Measurements from ENCODE around the gene SRGAP1.

The SRGAP1 gene

GRCh38 chr12:64044191-64044590, 199.7 kb downstream of the SRGAP1 start:
- H2BK120ac ChIP-seq (ENCODE audit: insufficient read depth, low read length, poor library complexity): no peak overlapping the region
- H3K18ac ChIP-seq (ENCODE audit: low read length): no peak overlapping the region
- H3K4me3 ChIP-seq (ENCODE audit: low read depth, low read length): no peak overlapping the region
- no peak overlapping the region for H3K4me2 ChIP-seq (ENCODE audit: low read length)
- no peak overlapping the region for H4K8ac ChIP-seq (ENCODE audit: low read depth, low read length)
- H3K79me2 ChIP-seq (ENCODE audit: control insufficient read depth, insufficient read depth, low read length, poor library complexity): no peaks in the 10 kb centered on the region
- WGBS (ENCODE audit: extremely low coverage, insufficient coverage, insufficient read length): no CpG with 5 or more reads among the region's 1 CpG
- H2BK5ac ChIP-seq (ENCODE audit: low read depth, low read length, poor library complexity): no peak overlapping the region
- no peak overlapping the region for H4K12ac ChIP-seq (ENCODE audit: low read depth, low read length)
- no peak overlapping the region for H3K14ac ChIP-seq (ENCODE audit: low read length)
- no peak overlapping the region for H4K91ac ChIP-seq (ENCODE audit: low read depth, low read length)
- no peaks in the 10 kb centered on the region for H3K4me1 ChIP-seq (ENCODE audit: control insufficient read depth in 1 of 2, insufficient read depth in 2 of 2, low read length in 2 of 2)
- no peak overlapping the region for H2AFZ ChIP-seq (ENCODE audit: insufficient read depth, low read length, poor library complexity)
- no peaks in the 10 kb centered on the region for H3K9me3 ChIP-seq (ENCODE audit: insufficient read depth, low read depth, low read length)
- H3K27ac ChIP-seq (ENCODE audit: low read depth, low read length): no peak overlapping the region
- no peak overlapping the region for H3K4ac ChIP-seq (ENCODE audit: low read depth, low read length)
- no peak overlapping the region for H2AK5ac ChIP-seq (ENCODE audit: low read length)
- H3K23ac ChIP-seq (ENCODE audit: low read length): no peak overlapping the region
- no peaks in the 10 kb centered on the region for H3K36me3 ChIP-seq (ENCODE audit: control insufficient read depth in 1 of 2, insufficient read depth in 2 of 2, low read length in 2 of 2)
- no peak for DNase-seq
- no peak overlapping the region for H3K9ac ChIP-seq (ENCODE audit: low read length)
- H3K79me1 ChIP-seq (ENCODE audit: low read length): no peaks in the 10 kb centered on the region
- H2BK12ac ChIP-seq (ENCODE audit: low read length): no peak overlapping the region
- no peaks in the 10 kb centered on the region for H3K27me3 ChIP-seq (ENCODE audit: insufficient read depth, low read length)

- Histone ChIP-seq H3K23ac (ENCODE audit: low read length) (no peak overlapping the region), H3K27me3 (ENCODE audit: insufficient read depth, low read length) (no peaks in the 10 kb centered on the region), H3K4me2 (ENCODE audit: low read length) (no peak overlapping the region), H2BK120ac (ENCODE audit: insufficient read depth, low read length, poor library complexity) (no peak overlapping the region), H3K4me1 (ENCODE audit: control insufficient read depth in 1 of 2, insufficient read depth in 2 of 2, low read length in 2 of 2) (no peaks in the 10 kb centered on the region), H2AK5ac (ENCODE audit: low read length) (no peak overlapping the region), H3K79me2 (ENCODE audit: control insufficient read depth, insufficient read depth, low read length, poor library complexity) (no peaks in the 10 kb centered on the region), H3K27ac (ENCODE audit: low read depth, low read length) (no peak overlapping the region), H3K4ac (ENCODE audit: low read depth, low read length) (no peak overlapping the region), H3K36me3 (ENCODE audit: control insufficient read depth in 1 of 2, insufficient read depth in 2 of 2, low read length in 2 of 2) (no peaks in the 10 kb centered on the region), H2BK12ac (ENCODE audit: low read length) (no peak overlapping the region), H2AFZ (ENCODE audit: insufficient read depth, low read length, poor library complexity) (no peak overlapping the region), H3K14ac (ENCODE audit: low read length) (no peak overlapping the region), H3K9me3 (ENCODE audit: insufficient read depth, low read depth, low read length) (no peaks in the 10 kb centered on the region), H4K91ac (ENCODE audit: low read depth, low read length) (no peak overlapping the region), H4K8ac (ENCODE audit: low read depth, low read length) (no peak overlapping the region), H3K79me1 (ENCODE audit: low read length) (no peaks in the 10 kb centered on the region), H3K4me3 (ENCODE audit: low read depth, low read length) (no peak overlapping the region), H4K12ac (ENCODE audit: low read depth, low read length) (no peak overlapping the region), H3K9ac (ENCODE audit: low read length) (no peak overlapping the region), H2BK5ac (ENCODE audit: low read depth, low read length, poor library complexity) (no peak overlapping the region), H3K18ac (ENCODE audit: low read length) (no peak overlapping the region)
- WGBS (ENCODE audit: extremely low coverage, insufficient coverage, insufficient read length): no CpG with 5 or more reads among the region's 2 CpGs
- no peak for DNase-seq
Measured at GRCh38 chr12:64051057-64051456, 206.6 kb downstream of the SRGAP1 start.

- H3K9ac ChIP-seq (ENCODE audit: low read length): no peak overlapping the region
- no peak overlapping the region for H3K23ac ChIP-seq (ENCODE audit: low read length)
- no peaks in the 10 kb centered on the region for H3K36me3 ChIP-seq (ENCODE audit: control insufficient read depth in 1 of 2, insufficient read depth in 2 of 2, low read length in 2 of 2)
Measured at GRCh38 chr12:64053117-64053516, 208.6 kb downstream of the SRGAP1 start.

GRCh38 chr12:64054079-64054520, 209.6 kb downstream of the SRGAP1 start:
- Histone ChIP-seq H3K79me1 (ENCODE audit: low read length) (no peaks in the 10 kb centered on the region), H2AFZ (ENCODE audit: insufficient read depth, low read length, poor library complexity) (no peak overlapping the region), H2BK5ac (ENCODE audit: low read depth, low read length, poor library complexity) (no peak overlapping the region), H4K12ac (ENCODE audit: low read depth, low read length) (no peak overlapping the region), H2BK12ac (ENCODE audit: low read length) (no peak overlapping the region), H4K8ac (ENCODE audit: low read depth, low read length) (no peak overlapping the region), H3K9me3 (ENCODE audit: insufficient read depth, low read depth, low read length) (no peaks in the 10 kb centered on the region), H3K27ac (ENCODE audit: low read depth, low read length) (no peak overlapping the region), H3K18ac (ENCODE audit: low read length) (no peak overlapping the region), H3K4me1 (ENCODE audit: control insufficient read depth in 1 of 2, insufficient read depth in 2 of 2, low read length in 2 of 2) (no peaks in the 10 kb centered on the region), H2AK5ac (ENCODE audit: low read length) (no peak overlapping the region), H3K23ac (ENCODE audit: low read length) (no peak overlapping the region), H2BK120ac (ENCODE audit: insufficient read depth, low read length, poor library complexity) (no peak overlapping the region), H3K9ac (ENCODE audit: low read length) (no peak overlapping the region), H3K27me3 (ENCODE audit: insufficient read depth, low read length) (no peaks in the 10 kb centered on the region), H3K4ac (ENCODE audit: low read depth, low read length) (no peak overlapping the region), H3K36me3 (ENCODE audit: control insufficient read depth in 1 of 2, insufficient read depth in 2 of 2, low read length in 2 of 2) (no peaks in the 10 kb centered on the region), H3K14ac (ENCODE audit: low read length) (no peak overlapping the region), H3K79me2 (ENCODE audit: control insufficient read depth, insufficient read depth, low read length, poor library complexity) (no peaks in the 10 kb centered on the region), H3K4me2 (ENCODE audit: low read length) (no peak overlapping the region), H4K91ac (ENCODE audit: low read depth, low read length) (no peak overlapping the region), H3K4me3 (ENCODE audit: low read depth, low read length) (no peak overlapping the region)
- DNase-seq: no peak
- no CpG with 5 or more reads among the region's 4 CpGs for WGBS (ENCODE audit: extremely low coverage, insufficient coverage, insufficient read length)

More at GRCh38 chr12:64053117-64053516, 208.6 kb downstream of the SRGAP1 start:
- Histone ChIP-seq H3K4me3 (ENCODE audit: low read depth, low read length) (no peak overlapping the region), H3K27ac (ENCODE audit: low read depth, low read length) (no peak overlapping the region), H3K14ac (ENCODE audit: low read length) (no peak overlapping the region), H3K4me2 (ENCODE audit: low read length) (no peak overlapping the region), H3K4ac (ENCODE audit: low read depth, low read length) (no peak overlapping the region), H2AK5ac (ENCODE audit: low read length) (no peak overlapping the region), H2AFZ (ENCODE audit: insufficient read depth, low read length, poor library complexity) (no peak overlapping the region), H3K27me3 (ENCODE audit: insufficient read depth, low read length) (no peaks in the 10 kb centered on the region), H3K79me1 (ENCODE audit: low read length) (no peaks in the 10 kb centered on the region), H3K9me3 (ENCODE audit: insufficient read depth, low read depth, low read length) (no peaks in the 10 kb centered on the region), H2BK120ac (ENCODE audit: insufficient read depth, low read length, poor library complexity) (no peak overlapping the region), H2BK12ac (ENCODE audit: low read length) (no peak overlapping the region), H2BK5ac (ENCODE audit: low read depth, low read length, poor library complexity) (no peak overlapping the region), H3K79me2 (ENCODE audit: control insufficient read depth, insufficient read depth, low read length, poor library complexity) (no peaks in the 10 kb centered on the region), H3K4me1 (ENCODE audit: control insufficient read depth in 1 of 2, insufficient read depth in 2 of 2, low read length in 2 of 2) (no peaks in the 10 kb centered on the region), H4K8ac (ENCODE audit: low read depth, low read length) (no peak overlapping the region), H4K91ac (ENCODE audit: low read depth, low read length) (no peak overlapping the region), H4K12ac (ENCODE audit: low read depth, low read length) (no peak overlapping the region), H3K18ac (ENCODE audit: low read length) (no peak overlapping the region)
- WGBS (ENCODE audit: extremely low coverage, insufficient coverage, insufficient read length): no CpG with 5 or more reads among the region's 3 CpGs
- DNase-seq: no peak
